ACHN (cell line): Measurements from ENCODE around the gene DLL3.

Source experiments
- DNase-seq: peaks from one replicate; pipeline ENCODE4 v3.0.0-alpha.2; 2015
- in situ Hi-C: cut with HindIII; loops from 2 replicates; pipeline ENCODE4 v1.10.0; 2017; ENCODE audit warnings: low sequenced_read_pairs, low pct_ligation_motif_present, low pct_unique_long_range_greater_than_20kb

Gene DLL3

GRCh38 chr19:39540333-39540673, 41.6 kb downstream of the DLL3 start:
- no peak for DNase-seq
- in situ Hi-C loops, result no loop called here

- in situ Hi-C loops, result no loop called here
- no peak for DNase-seq
These were observed 43.5 kb downstream of the DLL3 start for GRCh38 chr19:39542206-39542605.

DNA sequence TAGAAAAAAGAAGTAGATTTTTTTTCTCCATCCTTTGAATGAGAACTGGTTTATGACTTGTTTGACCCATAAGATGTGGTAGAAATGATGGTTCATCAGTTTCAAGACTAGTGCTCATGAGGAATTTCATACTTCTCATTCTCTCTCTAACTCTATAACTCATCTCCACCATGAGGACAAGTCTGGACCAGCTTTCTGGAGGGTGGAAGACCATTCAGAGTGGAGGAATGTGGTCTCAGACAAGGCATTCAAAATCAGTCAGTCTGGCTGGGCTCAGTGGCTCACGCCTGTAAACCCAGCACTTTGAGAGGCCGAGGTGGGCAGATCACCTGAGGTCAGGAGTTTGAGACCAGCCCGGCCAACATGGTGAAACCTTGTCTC, 44.7 kb downstream of the DLL3 start:
- in situ Hi-C loops, result no loop called here
- DNase-seq, result no peak

GRCh38 chr19:39544226-39544903, 45.6 kb downstream of the DLL3 start:
- in situ Hi-C loops, result no loop called here
- peak; percentile 58 for DNase-seq

DNA sequence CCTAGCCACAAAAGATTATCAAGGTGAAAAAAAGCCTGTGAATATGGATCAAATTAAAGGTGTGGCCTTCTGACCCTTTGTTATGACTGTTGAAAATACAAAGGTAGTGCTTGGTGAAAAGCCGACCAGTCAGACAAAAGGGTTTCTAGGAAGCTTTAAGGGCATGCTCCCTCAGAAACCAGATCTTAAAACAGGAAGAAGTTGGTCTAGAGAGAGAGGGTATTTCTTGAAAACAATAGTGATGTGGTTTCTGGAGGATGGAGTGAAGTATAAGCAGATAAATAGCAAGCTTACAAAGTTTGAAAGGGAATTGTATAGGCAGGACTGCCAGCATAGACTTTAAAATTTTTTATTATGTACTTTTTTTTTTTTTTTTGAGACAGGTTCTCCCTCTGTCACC, 46.2 kb downstream of the DLL3 start:
- in situ Hi-C loops, result no loop called here
- DNase-seq, result no peak

DNA sequence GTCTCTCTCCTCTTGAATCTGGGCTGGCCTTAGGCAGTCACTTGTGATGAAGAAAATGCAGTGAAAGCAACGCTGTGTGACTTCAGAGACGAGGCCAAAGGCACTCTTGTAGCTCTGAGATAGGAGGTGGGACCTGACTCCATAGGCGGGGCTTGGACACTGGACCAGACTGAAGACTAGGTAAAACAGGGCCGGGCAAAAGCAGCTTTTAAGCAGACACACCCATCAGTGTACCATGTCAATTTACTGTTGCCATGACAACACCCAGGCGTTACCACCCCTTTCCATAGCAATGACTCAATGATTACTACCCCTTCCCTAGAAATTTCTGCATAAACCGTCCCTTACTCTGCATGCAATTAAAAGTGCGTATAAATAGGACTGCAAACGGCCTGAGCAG, 47.9 kb downstream of the DLL3 start:
- no peak for DNase-seq
- in situ Hi-C loops, result no loop called here

DNA sequence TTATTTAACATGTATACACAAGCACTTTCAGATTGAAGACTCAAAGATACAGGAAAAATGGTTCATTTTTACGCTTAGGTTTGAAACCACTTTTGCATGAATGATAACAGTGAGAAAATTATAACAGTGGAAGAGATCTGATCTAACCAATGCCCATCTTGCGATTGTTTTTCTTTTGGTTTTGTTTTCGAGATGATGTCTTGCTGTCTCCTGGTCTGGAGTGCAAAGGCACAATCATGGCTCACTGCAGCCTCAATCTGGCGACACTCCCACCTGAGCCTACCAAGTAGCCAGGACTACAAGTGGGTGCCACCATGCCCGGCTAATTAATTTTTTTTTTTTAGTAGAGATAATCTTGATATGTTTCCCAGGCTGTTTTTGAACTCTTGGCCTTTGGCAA, 51.5 kb downstream of the DLL3 start:
- no peak for DNase-seq
- in situ Hi-C loops, result no loop called here

GRCh38 chr19:39553082-39553652, 54.4 kb downstream of the DLL3 start:
- in situ Hi-C loops, result no loop called here
- DNase-seq, result no peak

GRCh38 chr19:39554701-39555311, 56.1 kb downstream of the DLL3 start:
- no peak for DNase-seq
- in situ Hi-C loops, result no loop called here

GRCh38 chr19:39555883-39556282, 57.1 kb downstream of the DLL3 start:
- DNase-seq, result no peak
- in situ Hi-C loops, result no loop called here
